GM10847 (cell line): ENCODE measurements around the gene CCL27.

ENCODE experiments used
- POLR2A ChIP-seq: IDR thresholded peaks from 2 replicates; pipeline ENCODE4 v1.6.1; 2011; ENCODE audit not compliant: insufficient read length; ENCODE audit errors: extremely low read depth

Gene CCL27, protein sequence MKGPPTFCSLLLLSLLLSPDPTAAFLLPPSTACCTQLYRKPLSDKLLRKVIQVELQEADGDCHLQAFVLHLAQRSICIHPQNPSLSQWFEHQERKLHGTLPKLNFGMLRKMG

DNA sequence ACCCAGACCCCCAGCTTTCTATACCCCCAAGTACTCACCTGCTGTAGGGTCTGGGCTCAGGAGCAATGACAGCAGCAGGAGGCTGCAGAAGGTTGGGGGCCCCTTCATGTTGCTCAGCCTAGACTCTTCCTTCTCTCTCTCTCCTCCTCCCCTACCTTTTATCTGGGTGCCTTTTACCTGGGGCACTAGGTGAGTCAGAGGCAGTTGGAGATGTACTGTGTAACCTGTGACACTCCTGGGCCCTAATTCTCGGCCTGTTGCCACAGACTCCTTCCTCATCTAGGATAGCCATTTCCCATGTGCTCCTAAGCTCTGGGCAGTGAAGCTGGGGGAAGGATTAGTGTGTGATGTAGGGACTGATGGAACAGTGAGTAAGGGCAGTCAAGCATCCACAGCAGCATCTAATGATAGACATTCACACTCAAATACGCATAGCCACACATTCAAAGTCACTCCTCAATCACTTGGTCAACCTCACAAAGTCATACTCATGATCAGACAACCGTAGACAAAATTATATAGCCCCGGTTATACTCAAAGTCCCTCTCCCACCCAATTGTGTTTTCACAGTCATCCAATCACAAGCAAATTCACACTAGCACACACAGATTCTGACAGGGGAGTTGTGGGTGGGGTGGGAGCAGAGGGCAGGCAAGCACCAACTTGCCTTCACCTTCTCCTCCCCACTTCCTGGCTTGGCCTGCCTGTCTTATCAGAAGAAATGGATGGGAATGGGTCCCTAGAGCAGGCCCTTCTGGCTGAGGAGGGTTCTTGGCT, at the start of gene CCL27:
Gene CCL27 (minus strand): TSS at position 132 of the 777 bp plus-strand sequence. CDS start 24 bp downstream, at position 108.
- no peak for TF ChIP-seq POLR2A

DNA sequence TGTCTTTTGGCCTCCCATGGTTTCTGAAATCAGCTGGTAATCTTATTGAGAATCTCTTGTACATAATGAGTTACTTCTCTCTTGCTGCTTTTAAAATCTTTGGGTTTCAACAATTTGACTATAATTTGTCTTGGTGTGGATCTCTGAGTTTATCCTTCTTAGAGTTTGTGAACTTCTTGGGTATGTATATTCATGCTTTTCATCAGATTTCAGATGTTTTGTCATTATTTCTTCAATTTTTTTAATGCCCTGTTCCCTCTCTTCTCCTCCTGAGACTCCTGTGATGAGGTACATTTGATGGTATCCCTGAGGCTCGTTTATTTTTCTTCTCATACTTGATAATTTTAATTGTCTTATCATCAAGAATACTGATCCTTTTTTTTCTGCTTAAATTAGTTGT, 49.7 kb upstream of the CCL27 start:
- TF ChIP-seq POLR2A, result no peak

DNA sequence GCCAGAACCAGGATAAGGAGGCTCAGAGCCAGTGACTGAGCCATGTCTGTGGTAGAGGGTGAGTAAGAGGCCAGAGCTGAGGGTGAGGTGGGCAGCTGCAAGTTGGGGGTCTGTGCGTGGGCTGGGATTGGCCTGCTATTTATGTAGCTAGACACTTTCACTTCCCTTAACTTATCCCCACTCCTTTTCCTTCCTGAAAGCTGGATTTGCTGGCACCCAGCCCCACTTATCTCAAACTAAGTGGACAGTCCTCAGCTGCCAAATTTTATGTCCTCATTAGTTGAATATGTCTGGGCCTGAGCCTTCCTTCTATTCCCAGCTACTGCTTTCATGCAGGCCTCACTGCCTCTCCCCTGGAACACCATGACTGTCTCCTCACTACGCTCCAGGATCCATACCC, 47.6 kb upstream of the CCL27 start, which contains the start of gene CCL21:
Gene CCL21 (minus strand): TSS at position 114 of the 400 bp plus-strand sequence. CDS start 70 bp downstream, at position 44.
- no peak for TF ChIP-seq POLR2A

DNA sequence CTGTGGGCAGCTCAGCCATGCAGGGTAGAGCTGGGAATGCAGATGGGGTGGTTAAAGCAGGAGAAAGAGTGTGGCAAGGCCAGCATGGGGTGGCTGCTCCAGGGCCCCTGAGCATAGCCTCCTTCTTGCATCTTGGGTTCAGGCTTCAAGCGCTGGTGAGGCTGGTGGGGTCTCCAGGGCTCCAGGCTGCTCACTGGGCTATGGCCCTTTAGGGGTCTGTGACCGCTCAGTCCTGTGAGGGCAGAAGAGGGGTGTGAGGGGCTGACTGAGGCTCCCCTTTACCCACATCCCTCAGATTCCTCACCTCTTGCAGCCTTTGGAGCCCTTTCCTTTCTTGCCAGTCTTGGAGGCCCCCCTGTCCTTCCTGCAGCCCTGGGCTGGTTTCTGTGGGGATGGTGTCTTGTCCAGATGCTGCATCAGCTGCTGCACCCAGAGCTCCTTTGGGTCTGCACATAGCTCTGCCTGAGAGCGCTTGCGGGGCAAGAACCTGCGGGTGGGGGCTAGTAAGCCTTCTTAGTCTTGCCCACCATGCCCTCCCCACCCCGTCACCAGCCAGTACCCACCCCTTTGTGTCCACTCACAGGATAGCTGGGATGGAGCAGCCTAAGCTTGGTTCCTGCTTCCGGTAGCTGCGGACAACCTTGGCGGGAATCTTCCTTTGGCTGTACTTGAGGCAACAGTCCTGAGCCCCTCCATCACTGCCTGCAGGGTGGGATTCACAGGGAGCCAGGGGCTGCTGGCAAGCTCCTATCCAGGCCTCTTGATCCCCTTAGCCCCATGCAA, 46.9 kb upstream of the CCL27 start:
- no peak for TF ChIP-seq POLR2A

DNA sequence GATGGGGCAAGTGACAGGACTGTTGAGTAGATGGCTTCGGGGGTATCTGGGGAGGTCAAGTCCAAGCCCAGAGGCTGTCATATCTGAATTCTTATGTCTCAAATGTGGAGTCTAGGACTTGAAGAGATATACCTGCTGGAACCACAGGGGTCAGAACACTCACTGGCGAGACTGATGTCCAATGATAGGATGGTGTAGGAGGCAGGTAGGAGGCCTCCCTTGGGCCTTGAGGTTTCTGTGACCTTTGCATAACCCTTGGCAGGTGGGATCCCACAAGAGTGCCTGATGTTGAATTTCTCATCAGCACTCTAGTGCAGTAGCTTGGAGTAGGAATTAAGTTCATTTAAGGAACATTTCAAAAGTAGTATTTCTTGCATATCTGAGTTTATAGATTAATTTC, 44.7 kb upstream of the CCL27 start:
- no peak for TF ChIP-seq POLR2A

DNA sequence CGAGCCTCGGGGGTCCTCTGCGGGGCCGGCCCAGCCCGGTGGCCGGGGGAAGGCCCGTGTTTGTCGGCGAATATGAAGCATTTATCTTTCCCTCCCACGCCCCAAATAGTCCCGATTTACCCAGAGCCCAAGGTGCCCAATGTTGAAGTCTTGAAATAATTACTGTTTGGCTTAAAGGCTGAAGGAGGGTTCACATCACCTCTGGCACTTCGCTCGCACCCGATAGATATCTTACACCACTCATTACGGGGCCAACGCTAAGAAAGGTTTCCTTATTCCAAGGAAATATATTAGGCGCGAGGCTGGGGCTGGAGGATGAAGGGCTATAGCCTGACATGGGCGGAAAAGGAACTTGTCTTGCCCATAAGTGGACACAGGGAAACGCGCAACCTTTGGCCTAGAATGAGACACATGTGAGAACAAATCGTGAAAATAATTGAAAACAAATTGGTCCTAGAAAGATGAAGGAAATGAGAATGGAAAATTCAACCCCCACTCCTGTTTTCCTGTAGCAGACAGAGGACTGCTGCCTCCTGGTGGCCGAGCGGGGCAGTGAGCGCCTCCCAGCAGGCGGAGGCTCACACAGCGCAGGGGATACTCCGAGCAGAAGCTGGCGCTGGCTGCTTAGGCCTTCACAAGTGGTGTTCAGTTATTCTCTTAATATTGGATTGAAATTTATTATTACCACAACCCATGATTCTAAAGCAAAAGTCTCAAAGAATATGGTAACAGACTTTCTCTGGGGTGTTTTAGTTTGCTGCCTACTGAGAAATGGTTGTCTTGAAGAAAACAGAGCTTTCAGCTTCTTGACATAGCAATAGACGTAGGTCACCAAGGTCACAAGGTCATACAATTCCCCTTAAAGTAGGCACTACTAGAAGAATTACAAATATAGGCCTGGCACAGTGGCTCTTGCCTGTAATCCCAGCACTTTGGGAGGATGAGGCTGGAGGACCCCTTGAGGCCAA, 39.6 kb upstream of the CCL27 start:
- no peak for TF ChIP-seq POLR2A

DNA sequence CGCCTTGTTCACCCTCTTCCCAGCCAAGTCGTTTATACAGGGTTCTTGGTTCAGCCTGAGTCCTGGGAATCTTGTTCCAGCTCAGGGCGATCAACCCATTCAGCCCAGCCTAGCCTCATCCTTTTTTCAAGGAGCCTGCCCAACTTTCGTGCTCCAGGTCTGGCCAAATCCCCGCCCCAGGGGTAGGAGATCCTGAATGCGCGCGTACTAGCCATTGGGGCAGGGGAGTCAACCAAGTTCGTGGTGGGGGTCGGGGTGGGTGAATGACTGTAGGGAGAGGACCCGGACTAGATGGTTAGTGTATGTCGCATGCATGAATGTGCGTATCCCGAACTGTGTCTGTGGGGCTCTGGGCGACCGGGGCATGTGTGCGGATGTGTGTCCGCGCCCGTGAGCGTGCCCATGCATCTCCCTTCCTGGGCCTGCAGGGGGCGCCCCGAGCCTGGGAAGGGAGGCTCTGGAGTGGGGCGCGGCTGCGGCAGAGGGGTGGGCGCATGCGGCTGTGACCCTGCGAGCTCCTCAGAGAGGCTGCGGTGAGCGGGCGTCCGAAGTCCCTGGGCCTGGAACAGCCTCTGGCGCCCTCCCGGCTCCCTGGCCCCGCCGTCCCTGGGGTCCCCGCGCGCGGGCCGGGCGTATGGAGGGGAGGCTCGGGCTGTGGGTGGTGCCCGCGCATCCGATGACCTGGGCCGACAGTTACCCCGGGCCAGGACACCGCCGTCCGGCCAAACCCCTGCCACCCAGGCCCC, 38.7 kb upstream of the CCL27 start:
- TF ChIP-seq POLR2A, result no peak

DNA sequence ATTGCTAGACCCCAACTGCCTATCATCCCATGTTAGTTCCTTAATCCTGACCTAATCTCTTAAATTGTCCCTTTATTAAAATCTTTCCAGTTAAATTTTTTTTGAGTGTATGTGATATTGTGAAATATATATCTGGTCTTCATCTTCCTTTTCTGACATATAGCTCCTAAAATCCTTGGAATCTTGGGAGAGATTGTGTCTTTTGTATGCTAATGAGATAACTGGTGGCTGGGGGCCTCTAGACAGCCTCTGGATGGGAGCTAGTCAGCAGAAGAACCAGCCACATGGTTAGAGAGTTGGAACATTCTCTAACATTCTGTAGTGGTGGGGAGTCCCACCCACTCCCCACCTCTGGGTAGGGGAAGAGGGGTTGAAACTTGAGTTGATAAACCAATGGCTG, 32.4 kb upstream of the CCL27 start:
- no peak for TF ChIP-seq POLR2A

DNA sequence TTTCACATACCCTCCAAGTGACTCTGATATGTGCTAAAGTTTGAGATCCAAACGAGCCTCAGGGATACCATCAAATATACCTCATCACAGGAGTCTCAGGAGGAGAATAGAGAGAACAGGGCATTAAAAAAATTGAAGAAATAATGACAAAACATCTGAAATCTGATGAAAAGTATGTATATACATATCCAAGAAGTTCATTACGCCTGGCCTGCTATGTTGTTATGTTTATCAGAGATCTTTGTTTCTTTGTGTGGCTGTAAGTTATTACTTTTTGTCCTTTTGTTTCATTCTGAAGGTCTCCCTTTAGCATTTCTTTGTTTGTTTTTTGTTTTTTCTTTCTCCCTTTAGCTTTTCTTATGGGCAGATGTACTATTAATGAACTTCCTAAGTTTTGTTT, 31.1 kb upstream of the CCL27 start:
- TF ChIP-seq POLR2A, result no peak

DNA sequence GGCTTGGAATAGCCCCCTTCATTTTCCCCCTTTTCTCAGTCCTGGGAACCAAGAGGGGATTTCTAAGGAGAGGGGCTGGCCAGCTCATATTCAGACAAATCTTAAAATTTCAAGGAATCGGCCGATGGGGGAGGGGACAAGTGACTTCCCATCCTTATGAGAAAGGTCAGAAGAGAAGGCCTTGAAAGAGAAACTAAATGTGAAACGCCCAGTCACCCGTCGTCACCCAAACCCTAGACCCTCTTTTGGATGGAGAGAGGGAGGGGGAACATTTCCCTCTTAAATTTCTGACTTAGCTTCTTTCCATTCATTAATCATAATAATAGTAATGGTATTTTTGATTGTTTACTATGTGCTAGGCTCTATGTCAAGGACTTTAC, 29.5 kb upstream of the CCL27 start:
- TF ChIP-seq POLR2A, result no peak

DNA sequence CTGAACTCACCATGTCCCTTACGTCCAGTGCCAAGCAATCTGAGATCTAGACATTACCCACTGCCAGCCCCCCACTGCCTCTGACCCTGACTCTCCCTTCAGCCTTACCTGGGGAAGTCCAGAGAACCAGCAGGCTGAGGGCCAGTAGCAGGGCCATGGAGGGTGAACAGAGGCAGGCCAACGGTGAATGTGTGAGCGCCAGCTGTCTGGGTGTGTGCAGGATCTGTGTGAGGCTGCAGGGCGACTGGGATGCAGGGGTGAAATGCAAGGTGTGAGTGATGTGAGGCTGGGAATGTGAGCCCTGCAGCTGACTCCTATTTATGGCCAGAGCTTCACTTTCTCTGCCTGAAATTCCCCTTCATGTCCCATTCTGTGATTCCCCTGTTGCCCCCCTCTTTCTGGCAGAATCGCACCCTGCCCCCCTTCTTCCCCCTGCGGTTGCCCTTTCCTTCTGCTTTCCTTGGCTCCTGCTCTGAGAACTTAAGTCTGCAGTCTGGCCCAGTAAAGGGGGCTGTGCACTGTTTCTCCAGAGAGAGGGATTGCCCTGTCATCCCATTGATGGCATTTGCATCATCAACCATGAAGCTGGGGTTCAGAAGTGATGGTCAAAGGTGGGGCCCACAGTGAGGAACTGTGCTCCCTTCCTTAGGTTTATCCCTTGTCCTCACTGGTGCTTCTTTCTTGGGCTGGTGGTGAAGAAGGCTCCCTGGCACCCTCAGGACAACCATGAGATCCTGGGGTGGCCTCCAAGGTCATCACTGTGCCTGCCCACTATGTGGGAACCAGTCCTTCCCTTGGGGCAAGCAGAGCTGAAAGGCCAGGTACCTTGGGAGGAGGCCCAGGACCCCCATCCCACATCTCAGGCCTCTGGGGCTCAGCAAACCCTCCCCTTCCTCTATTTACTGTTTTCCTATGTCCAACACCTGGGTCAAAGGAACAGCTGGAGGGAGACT, 28.8 kb upstream of the CCL27 start, which contains the start of gene CCL19:
Gene CCL19 (minus strand): TSS at position 294 of the 953 bp plus-strand sequence. CDS start 137 bp downstream, at position 157.
- no peak for TF ChIP-seq POLR2A

DNA sequence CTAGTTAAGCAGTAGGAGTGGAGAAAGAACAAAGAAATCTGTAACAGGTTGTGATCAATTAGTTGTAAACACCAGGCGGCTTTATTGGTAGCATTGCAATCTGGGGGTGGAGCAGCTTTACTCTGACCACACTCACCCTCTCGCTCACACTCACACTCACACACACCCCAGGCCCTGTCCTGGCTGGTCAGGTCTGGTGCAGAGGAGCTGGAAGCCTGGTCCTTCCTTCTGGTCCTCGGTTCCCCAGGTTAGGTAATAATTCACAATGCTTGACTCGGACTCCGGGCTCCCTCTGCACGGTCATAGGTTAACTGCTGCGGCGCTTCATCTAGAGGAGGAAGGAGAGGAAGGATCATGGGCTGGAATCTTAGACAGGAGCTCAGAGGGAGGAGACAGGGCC, 27.1 kb upstream of the CCL27 start:
- no peak for TF ChIP-seq POLR2A

DNA sequence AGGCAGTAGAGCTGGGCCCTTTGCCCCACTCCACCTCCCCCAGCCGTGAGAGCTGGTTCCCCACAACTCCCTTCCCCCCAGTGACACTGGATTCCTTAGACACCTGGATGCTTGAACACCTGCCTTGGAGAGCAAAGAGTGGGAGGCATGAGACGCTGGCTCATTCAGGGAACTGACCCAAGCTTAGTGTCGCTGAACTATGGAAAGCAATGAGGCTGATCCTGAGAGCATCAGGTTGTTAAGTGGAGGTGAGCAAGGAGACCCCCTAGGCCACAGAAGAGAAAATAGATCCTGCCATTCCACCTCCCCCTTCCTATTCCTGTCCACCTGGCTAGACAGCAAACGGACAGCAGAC, 26.6 kb upstream of the CCL27 start:
- TF ChIP-seq POLR2A, result no peak

DNA sequence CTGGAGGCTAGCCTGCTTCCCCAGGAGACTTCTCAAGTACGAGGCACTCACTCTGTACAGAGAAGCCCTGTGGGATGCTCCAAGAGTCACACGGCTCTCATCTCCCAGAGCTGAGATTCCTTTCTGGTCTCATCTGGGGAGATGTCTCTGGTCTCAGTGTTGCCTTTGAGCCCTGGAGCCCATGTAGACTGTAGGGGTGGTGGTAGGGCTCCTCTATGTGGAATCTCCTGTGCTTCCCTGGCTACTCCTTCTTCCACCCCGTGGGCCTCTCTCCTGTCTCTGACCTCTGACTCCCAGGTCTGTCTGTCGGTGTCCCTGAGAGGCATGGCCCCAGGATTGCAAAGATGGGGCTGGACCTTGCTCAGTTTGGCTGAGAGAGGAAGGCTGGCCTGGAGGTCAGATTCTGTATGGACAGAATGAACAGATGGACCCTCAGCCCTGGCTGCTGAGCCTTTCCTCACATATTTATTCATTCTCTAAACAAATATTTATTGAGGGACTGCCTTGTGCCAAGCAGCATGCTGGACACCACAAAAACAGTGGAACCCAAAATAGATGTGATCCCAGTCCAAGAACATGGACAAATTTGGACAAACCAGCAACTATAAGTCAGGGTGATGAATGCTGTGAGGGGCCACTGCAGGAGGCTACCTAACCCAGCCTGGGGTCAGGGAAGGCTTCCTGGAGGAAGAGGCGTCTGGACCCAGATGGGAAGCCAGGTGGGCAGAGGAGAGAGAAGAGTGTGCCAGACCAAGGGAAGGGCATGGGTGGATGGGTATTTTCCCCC, 26.1 kb upstream of the CCL27 start:
- no peak for TF ChIP-seq POLR2A
